ENCODE data around the gene MXRA8.

The MXRA8 gene

DNA sequence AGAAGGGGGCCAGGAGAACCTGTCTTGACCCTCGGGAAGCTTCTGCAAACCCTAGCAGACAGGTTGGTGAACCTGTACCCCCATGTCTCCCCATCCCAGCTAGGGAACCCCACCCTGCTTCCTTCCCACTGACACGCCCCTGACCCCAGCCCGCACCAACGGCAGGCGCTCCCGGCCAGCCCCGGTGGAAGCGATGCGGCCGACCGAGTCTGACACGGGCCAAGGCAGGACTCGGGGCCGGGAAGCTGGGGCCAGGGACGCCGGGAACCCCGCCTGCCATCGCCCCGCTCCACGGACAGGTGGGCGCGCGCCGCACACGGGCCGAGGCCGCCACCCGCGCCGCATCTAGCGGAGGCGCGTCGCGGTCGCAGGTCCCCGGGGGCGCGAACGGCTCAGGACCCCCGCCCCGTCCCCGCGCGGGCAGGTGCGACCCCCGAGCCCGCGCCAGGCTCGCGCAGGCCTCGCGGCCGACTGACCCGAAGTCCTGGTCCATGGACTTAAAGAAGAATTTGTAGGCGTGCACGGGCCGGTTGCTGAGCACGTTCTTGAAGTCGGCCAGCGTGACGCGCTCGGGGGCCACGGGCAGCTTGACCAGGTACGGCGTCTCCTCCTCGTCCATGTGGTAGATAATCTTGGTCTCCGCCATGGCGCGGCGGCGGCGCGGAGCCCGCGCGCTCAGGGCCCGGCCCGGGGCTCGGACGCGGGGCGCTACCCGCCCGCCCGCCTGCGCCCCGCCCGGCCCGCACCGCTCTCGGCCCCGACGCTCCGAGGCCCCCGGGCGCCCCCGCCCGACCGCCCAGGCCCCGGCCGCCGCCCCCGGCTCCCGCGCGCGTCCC, 9.7 kb downstream of the MXRA8 start:
- no peak for DNase-seq (ENCODE audit: low spot score)

DNA sequence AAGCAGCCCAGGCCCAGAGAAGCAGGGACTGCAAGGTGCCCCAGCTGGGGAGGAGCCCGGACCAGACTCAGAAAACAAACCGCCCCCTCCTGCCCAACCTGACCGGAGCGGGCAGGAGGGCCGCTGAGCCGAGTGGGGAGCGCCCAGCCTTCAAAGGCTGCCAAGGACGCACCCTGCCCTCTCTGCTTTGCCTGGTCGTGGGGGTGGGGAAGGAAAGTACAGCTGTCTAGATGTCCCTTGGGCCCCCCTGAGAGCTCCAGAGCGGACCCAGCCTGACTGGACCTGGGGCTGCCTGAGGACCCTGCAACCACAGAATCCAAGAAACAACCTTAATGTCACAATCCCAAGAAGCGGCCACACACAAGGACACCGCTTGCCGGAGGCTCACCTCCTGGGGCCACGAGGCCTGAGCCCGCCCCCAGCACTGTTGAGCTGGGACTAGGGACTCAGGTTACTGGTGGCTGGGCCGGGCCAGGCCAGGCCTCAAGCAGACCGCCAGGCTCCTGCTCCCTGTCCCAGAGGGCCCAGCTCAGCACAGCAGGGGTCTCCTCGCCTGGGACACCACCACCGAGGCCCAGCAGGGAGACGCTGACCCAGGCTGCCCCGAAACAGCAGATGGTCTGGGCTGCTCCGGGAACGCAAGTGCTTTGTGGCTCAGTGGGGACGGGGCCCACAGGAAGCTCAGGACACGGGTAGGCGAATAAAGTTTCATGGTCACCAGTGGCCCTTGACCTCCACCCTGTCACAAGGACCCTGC, 10.5 kb downstream of the MXRA8 start:
- DNase-seq (ENCODE audit: low spot score) = no peak

GRCh38 chr1:1347026-1347595, 11.2 kb downstream of the MXRA8 start:
- no peak for DNase-seq (ENCODE audit: low spot score)

DNA sequence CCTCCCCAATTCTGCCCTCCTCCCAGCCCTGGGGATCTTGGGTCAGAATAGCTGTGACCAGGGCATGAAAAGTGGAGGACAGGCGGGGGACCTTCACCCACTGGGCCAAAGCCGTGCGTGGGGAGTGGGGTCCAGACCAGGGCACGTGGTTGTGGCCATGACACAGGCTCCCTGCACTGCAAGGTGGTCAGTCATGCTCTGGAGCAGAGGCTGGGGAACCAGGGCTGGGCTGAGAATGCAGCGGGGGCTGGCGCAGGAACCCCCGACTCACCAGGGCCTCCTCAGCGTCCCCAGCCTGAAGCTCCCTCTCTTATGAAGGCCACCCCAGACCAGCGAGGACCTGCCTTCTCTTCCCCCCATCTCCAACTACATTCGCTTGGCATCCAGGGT, 11.9 kb downstream of the MXRA8 start:
- no peak for DNase-seq (ENCODE audit: low spot score)

DNA sequence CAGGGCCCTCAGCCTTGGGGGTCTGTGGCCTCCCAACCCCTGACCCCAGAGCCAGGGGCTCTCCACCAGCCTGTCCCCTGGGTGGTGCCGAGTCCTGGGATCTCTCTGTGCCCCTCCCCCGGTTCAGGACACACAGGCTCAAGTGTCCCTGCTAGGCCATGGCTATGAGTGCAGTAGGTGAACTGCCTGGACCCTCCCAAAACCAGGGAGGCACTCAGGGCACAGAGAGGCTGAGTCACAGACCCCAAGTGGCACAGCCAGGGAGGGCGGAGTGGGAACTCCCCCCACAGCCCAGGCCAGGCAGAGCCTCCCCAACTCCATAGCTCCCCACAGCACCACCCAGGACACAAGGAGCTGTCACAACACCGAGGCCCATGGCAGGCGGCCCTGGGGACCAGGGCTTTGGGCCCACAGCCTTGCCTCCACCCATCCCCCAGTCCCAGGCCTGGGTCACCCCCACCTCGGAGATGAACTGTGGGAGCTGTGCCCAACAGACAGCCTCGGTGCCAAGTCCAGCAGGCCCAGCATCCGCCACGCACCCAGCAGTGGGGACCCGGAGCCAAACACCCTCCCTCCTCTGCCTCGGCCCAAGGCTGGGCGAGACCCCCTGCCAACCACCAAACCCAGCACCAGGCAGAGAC, 12.4 kb downstream of the MXRA8 start:
- no peak for DNase-seq (ENCODE audit: low spot score)

DNA sequence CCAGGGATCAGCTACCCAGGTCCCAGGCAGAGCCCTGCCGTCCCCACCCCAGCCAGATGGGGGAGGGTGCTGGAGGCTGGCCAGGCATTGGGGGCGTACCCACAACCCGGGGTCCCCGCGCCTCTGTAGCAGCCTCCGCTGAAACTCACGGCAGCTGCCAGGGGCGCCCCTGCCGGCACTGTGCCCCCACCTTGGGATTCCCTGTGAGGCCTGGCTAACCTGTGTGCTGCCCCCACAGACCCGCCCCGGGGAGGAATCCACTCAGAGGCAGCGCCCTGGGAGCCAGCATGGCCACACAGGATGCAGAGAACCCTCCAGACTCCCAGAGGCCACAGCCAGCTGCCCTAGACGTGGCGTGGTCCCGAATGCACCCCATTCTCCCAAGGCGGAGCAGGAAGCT, 13.0 kb downstream of the MXRA8 start:
- DNase-seq (ENCODE audit: low spot score) = no peak

DNA sequence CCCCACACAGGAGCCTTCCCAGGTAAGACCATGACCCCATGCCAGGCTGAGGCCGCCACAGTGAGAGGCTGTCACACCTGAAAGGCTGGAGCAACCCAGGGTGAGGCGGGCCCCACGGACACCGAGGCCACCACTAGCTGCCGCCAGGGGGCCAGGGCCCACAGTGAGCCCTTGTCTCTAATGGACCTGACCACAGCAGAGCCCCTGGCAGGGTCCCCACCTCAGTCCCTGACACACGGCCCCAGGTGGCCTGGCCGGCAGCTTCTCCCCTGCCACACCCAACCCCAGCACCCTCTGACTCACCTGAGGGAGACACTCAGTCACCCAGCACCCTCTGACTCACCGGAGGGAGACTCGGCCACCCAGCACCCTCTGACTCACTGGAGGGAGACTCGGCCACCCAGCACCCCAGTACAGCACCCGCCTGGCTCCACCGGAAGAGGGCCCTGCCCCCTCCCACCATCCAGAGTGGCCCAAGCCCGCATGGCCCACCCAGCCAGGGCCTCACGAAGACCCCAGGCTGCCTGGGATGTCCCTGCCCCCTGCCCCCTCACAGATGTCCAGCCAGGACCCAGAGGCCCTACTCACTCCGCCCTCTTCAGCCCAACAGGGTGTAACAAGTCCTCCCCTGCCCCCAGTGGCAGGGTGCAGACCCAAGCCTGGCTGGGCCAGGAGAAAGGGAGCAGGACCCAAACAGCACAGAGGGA, 13.5 kb downstream of the MXRA8 start:
- DNase-seq (ENCODE audit: low spot score) = no peak

DNA sequence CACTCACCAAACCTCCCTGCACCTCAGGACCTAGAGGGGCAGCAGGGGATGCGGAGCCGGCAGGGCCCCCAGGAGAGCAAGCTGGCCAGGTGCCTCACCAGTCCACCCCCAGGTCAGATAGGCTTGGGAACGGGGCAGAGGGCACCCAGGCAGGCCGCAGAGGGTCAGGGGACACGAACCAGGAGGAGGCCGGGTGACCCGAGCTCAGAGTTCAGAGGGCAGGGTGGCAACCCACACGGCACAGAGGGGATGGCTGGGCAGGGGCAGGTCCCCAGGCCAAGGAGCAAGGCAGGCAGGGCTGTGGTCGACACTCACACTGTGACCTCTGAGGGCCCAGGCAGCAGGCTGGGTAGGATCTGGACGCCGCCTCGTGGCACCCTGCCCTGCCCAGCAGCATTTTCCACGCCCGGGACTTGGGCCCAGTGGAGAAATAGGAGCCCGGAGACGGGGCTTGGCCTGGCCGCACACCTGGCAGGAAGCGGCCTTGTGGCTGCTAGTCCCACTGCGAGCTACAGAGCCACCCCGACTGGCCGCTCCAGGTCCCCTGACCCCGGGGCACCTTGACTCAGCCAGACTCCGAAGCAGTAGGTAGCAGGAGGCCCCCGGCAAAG, 14.4 kb downstream of the MXRA8 start:
- DNase-seq (ENCODE audit: low spot score) = no peak

DNA sequence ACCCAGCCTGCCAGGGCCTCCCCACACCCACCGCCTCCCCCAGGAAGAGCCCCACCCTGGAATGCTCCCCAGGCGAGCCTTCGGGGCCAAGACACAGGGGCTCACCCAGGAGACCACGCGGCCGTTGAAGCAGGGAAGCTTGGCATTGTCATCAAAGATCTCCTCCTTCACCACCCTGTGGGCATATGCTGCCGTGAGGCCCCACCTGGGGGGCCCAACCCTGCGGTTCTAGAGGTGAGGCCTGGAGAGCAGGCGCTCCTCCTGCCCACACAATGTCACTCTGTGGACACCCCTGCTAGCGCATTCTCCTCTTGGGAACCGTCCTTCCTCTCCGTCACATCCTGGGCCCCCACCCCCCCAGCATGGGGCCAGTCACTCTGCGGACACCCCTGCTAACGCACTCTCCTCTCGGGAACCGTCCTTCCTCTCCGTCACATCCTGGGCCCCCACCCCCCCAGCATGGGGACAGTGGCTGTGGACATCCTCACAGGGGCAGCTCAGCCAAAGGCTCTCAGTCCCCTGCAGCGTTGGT, 15.7 kb downstream of the MXRA8 start:
- DNase-seq (ENCODE audit: low spot score) = no peak

- DNase-seq (ENCODE audit: low spot score) = no peak
These were observed 16.2 kb downstream of the MXRA8 start for GRCh38 chr1:1342061-1342562.

- no peak for DNase-seq (ENCODE audit: low spot score)
These were observed 16.8 kb downstream of the MXRA8 start for GRCh38 chr1:1341549-1342021.

- no peak for DNase-seq (ENCODE audit: low spot score)
These were observed 17.4 kb downstream of the MXRA8 start for GRCh38 chr1:1340791-1341548.

GRCh38 chr1:1340185-1340584, 18.2 kb downstream of the MXRA8 start:
- no peak for DNase-seq (ENCODE audit: low spot score)

DNA sequence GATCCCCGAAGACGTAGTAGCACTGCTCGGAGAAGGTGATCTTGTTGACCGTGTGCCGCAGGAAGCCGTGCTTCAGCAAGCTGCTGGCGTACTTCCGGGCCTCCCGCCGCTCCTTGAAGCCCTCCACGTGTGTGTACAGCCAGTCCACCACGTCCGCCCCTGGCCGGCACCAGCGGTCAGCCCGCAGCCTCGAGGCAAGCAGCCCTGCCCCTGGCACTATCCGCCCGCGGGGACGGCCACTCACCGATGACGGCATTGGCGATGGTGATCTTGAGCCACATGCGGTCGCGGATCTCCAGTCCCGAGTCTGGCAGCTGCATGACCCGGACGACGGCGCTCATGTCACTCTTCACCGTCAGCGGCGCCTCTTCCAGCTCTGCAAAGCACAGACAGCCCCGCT, 20.1 kb downstream of the MXRA8 start:
- DNase-seq (ENCODE audit: low spot score) = no peak

DNA sequence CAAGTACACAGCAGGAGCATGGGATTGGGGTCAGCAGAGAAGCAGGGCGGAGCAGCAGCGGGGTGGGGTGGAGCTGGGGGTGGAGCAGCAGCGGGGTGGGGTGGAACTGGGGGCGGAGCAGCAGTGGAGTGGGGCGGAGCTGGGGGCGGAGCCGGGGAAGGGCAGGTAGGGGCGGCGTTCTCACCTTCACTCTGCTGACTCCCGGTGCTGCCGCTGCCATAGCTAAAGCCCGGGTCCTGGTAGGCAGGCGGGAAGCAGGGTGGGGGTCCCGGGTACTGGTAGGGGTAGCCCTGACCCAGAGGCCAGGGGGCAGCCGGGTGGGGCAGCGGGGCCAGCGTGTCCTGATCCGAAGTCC, 20.6 kb downstream of the MXRA8 start:
- DNase-seq (ENCODE audit: low spot score) = no peak

- no peak for DNase-seq (ENCODE audit: low spot score)
These were observed 21.2 kb downstream of the MXRA8 start for GRCh38 chr1:1336931-1337792.

DNA sequence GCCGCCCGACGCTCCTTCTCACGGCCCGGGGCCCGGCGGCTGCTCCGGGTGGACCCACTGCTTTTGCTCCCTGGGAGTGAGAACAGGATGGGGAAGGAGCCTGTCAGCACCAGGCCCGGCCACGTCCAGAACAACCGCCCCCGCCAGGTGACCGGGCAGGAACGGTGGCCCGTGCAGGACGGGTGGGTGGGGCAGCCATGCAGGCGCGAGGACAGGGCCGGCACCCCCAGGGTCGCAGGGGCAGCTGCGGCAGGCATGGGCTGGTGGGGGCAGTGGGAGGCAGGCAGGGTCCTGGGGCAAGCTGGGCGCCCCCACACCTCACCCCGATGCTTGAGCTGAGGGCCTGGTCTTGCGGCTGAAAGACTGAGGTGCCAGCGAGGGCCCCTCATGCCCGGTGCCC, 21.9 kb downstream of the MXRA8 start:
- no peak for DNase-seq (ENCODE audit: low spot score)

GRCh38 chr1:1335792-1336248, 22.5 kb downstream of the MXRA8 start:
- DNase-seq (ENCODE audit: low spot score) = no peak

DNA sequence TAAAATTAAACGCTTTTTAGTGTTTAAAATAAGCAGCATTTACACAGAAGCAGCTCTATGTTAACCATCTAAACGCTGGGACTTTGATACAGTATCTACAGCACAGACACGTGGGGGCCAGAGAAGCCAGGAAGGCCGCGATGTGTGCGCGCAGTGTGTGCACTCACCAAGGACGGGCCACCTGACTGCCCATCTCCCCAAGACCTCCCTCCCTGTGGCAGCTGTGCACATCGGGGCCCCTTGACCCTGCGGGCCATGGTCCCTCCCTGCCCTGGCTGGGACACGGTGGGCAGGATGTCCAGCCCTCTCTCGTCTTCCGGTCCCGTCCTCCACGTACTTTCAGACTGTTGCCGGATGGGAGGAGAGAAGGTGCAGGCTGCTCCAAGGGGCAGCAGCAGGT, 23.1 kb downstream of the MXRA8 start:
- DNase-seq (ENCODE audit: low spot score) = no peak

All from Ammon's horn (tissue), 1 donor.